Esophagus (tissue), 2 donors: ENCODE results near the gene IL21R. TPM values are rescaled to one million over a fixed set of nuclear protein-coding genes. Genes with fewer than 3 reads are reported as not detected.

Experiments
- H3K27ac ChIP-seq, 2 donors: one replicate each; pipeline ENCODE4 v1.5.1; 2013; ENCODE audit warnings: low read depth in 2 of 2, mild to moderate bottlenecking in 2 of 2, inconsistent platforms in 1 of 2, low read length in 1 of 2, moderate library complexity in 1 of 2
- H3K27me3 ChIP-seq, 2 donors: one replicate each; pipeline ENCODE4 v1.6.1; 2013; ENCODE audit warnings: low read length in 2 of 2, control low read depth in 1 of 2, mild to moderate bottlenecking in 1 of 2; ENCODE audit not compliant: insufficient read depth in 2 of 2, control insufficient read depth in 1 of 2
- H3K36me3 ChIP-seq, 2 donors: one replicate each; pipeline ENCODE4 v1.6.1; 2013; ENCODE audit warnings: low read length in 1 of 2; ENCODE audit not compliant: control insufficient read depth in 2 of 2, insufficient read depth in 2 of 2
- H3K4me1 ChIP-seq, 2 donors: one replicate each; pipeline ENCODE4 v1.6.1; 2013; ENCODE audit warnings: low read length in 1 of 2; ENCODE audit not compliant: control insufficient read depth in 2 of 2, insufficient read depth in 2 of 2
- H3K4me3 ChIP-seq, 2 donors: one replicate each; pipeline ENCODE4 v1.5.1; 2013; ENCODE audit warnings: low read length in 2 of 2, mild to moderate bottlenecking in 2 of 2, low read depth in 1 of 2, moderate library complexity in 1 of 2
- H3K9me3 ChIP-seq, 2 donors: one replicate each; pipeline ENCODE4 v1.6.1; 2013; ENCODE audit warnings: mild to moderate bottlenecking in 2 of 2, low read depth in 1 of 2, low read length in 1 of 2, moderate library complexity in 1 of 2; ENCODE audit not compliant: control insufficient read depth in 2 of 2, insufficient read depth in 1 of 2
- WGBS, 2 donors: extraction: QIAGEN DNeasy Blood & Tissue Kit; methylation state at CpG; one replicate each; pipeline ENCODE4 v1.1.7; 2013; 5-methylcytosine and 5-hydroxymethylcytosine counted together
- polyA plus RNA-seq, 2 donors: library from polyadenylated mRNA; stranded (reverse); fragments of 200-250 nt; gene quantifications; one replicate each; pipeline ENCODE4 v1.2.3, GENCODE V29; 2013
- donor health status: healthy with polysubstance abuse.
- donor health status: Bipolar disorder and iron deficiency.

The IL21R gene
- polyA plus RNA-seq, 2 donors: 0.19 to 0.24 TPM

DNA sequence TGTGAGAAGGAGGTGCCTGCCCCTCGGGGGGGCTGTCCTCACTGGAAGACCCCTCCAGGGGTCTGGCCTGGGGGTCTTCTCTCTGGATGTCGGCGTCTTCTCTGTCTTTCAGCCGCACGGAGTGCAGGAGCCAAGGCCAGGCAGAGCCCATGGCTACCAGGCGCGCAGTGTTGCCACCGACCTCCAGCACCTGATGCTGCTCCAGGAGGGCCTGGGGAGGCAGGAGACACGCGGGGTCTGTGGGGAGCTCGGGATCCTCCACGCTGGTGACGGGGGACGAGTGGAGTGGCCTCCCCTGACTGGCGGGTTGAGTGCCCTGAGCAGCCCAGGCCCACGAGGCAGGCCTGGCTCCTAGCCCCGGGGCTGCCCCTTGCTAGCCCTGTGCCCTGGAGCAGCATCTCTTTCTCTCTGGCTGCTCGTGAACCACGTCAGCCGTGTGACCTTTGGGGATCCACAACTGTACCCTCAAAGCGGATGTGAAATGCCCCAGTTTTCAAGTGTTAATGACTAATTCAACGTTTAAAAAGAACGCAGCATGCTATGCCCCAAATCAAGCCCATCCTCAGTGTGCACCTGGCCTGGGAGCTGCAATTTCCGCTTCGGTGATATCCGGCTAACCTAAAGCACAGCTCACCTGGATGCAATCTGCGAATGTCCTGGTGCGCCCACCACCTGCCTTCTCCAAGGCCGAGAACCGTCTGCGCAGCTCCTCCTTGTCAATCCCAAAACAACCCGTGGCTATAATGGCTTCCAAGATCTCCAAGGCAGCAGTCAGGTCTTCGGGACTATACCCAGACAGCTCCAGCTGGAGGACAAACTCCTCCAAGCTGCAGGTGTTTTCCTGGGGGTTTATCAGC is 62.9 kb downstream of the IL21R start:
- no peak overlapping the region for H3K27ac ChIP-seq
- no peak overlapping the region for H3K4me3 ChIP-seq
- peaks cover 34 to 73% of the 10 kb centered on the region in 2 donors for H3K36me3 ChIP-seq
- H3K27me3 ChIP-seq: no peaks in the 10 kb centered on the region
- peaks cover 0 to 18% of the 10 kb centered on the region in 2 donors for H3K4me1 ChIP-seq
- H3K9me3 ChIP-seq: no peaks in the 10 kb centered on the region
- 86 to 91% methylated on average over 33 of the region's 33 CpGs for WGBS, 2 donors

DNA sequence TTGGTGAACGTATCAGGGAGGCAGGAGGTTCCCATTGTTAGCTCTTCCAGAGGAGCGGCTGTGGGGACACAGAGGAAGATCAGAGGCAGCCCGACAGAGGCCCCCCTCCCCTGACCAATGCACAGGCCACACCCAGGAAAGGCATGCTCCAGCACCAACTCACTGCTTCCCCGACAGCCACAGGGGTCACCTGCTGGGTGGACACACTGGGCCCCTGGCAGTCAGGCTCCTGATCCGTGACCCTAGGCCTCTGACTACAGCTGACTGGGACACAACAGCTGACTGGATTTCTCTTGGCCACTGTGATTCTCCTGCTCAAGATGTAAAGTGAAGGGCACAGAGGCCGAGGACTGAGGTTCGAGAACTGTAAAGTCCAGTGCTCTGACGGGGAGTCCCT is 63.5 kb downstream of the IL21R start:
- no peak overlapping the region for H3K4me3 ChIP-seq
- peaks cover 41 to 75% of the 10 kb centered on the region in 2 donors for H3K36me3 ChIP-seq
- H3K9me3 ChIP-seq: no peaks in the 10 kb centered on the region
- peaks cover 0 to 14% of the 10 kb centered on the region in 2 donors for H3K4me1 ChIP-seq
- H3K27ac ChIP-seq: no peak overlapping the region
- no peaks in the 10 kb centered on the region for H3K27me3 ChIP-seq
- 73 to 77% methylated on average over 8 of the region's 8 CpGs for WGBS, 2 donors

DNA sequence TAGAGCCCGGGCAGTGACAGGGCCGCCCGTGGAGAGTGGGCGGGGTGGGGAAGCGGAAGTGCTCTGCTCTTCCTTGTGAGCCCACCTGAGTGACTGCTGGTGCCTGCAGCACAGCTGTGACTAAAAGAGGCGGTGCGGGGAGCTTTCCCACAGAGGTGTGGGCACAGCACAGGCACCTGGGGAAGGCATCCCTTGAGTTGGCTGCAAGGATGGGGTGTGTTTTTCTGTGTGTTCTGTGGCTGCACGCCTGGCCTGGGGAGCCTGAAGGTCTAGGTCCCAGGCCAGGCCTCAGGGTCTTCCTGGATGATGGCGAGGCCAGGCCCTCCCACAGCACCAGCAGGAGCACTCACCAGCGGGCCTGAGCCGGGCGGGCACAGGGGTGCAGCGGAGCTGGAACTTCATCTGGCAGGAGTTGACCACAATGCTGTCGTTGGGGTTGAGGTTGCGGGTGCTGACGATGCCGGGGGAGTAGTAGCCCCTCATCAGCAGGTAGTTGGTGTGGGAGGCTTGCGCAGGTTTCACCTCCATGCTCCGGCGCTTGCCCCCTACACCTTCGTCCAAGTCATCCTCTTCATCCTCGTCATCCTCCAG is 67.1 kb downstream of the IL21R start:
- no peak overlapping the region for H3K27ac ChIP-seq
- H3K4me1 ChIP-seq: no peaks in the 10 kb centered on the region
- peaks cover 50 to 75% of the 10 kb centered on the region in 2 donors for H3K36me3 ChIP-seq
- H3K9me3 ChIP-seq: no peaks in the 10 kb centered on the region
- whole genome bisulfite sequencing, 2 donors: 96 to 97% methylated on average over 22 of the region's 22 CpGs
- no peaks in the 10 kb centered on the region for H3K27me3 ChIP-seq
- no peak overlapping the region for H3K4me3 ChIP-seq

DNA sequence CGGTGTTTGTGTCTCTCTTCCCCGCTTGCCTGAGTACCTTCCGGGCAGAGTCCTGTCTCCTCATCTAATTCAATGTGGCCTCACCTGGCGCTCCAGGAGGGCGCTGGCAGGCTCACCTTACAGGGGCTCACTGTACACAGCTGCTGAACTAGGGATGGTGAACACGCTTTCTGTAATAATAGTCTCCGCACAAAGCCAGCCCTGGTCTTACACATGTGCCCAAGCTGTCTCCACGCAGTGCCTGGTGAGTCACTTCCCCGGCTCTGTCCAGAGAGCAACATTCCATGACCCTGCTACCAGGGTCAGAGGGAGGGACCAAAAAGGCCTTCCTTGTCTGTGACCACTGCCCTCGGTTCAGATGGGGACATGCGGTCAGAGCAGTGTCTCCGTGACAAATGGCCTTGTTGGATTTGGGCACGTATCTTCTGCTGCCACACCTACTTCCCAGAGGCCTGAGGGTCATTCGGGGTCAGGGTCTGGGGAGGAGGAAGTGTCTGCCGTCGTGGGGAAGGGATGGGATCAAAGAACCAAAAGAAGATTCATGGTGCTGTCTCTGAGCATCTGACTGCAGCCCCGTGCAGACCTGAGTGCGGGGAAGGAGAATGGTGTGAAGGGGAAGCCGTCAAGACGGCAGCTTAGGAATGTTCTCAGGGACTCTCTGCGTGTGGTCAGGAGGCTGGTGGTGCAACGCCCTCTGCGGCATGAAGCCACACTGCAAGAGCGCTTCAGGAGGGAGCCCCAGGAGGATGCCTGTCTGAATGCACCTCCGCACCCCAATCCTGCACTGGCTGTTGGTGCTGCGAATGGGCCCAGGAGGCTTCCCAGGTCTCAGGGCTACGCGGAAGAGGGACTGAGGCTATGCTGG is 68.8 kb downstream of the IL21R start:
- Histone ChIP-seq H3K9me3 (no peaks in the 10 kb centered on the region), H3K4me3 (no peak overlapping the region), H3K4me1 (no peaks in the 10 kb centered on the region), H3K27ac (no peak overlapping the region), H3K36me3 (peaks cover 41 to 74% of the 10 kb centered on the region in 2 donors), H3K27me3 (no peaks in the 10 kb centered on the region)
- 77 to 80% methylated on average over 28 of the region's 28 CpGs for WGBS, 2 donors

DNA sequence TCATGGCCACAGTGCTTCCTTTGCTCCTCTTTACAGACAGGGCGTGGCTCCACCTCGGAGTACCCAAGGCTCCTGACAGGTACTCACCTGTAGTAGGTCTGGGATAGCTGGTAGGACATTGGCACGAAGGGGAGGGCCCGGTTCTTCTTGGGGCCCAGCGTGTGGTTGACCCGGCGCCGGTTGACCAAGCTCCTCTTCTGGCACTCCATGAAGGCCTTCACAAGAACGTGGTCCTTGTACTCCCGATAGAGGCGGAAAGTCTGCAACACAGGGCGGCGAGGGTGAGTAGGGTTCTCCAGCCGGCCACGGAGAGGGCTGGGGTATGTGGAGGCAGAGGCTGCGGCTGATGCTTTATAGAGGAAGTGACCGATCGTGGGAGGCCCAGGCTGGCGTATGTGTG is 69.7 kb downstream of the IL21R start:
- 94 to 95% methylated on average over 19 of the region's 19 CpGs for WGBS, 2 donors
- H3K9me3 ChIP-seq: no peaks in the 10 kb centered on the region
- H3K27me3 ChIP-seq: no peaks in the 10 kb centered on the region
- H3K4me1 ChIP-seq: no peaks in the 10 kb centered on the region
- H3K4me3 ChIP-seq: no peak overlapping the region
- peaks cover 40 to 75% of the 10 kb centered on the region in 2 donors for H3K36me3 ChIP-seq
- no peak overlapping the region for H3K27ac ChIP-seq

DNA sequence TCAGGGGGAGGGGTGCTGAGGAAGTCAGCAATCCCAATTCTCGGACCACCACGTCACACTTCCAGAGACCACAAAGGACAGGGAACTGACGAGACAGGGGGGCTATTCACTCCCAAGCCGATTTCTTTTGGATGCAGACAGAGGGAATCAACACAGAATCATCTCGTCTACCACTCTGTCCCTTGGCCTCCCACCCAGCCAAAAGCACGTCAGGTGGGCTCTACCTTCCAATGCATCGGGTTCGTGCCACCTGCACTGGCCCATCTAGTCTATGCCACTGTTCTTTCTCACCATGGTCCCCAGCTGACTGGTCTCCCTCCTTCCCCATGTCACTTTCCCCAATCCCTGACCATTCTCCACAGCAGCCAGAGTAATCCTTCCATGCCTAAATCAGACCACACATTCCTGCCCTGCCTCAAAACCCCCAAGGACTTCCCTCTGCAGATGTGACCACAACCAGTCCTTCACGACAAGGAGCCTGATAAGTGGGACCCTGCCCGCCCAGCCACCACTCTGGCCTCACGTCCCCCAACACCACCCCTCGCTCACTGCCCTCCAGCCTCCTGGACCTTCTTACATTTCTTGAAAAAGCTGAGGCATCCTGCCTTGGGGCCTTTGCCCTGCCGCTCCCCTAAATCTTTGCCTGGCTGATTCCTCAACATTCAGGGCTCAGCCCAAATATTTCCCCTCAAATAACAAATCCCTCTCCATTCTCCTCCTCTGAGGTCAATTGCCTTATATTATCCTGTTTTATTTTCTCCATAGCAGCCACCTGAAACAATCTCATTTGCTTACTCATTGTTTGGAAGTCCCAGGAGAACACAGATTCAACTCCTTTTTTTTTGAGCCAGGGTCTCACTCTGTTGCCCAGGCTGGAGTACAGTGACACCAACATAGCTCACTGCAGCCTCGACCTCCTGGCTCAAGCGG is 70.4 kb downstream of the IL21R start:
- H3K36me3 ChIP-seq: peaks cover 40 to 75% of the 10 kb centered on the region in 2 donors
- H3K4me3 ChIP-seq: no peak overlapping the region
- H3K27me3 ChIP-seq: no peaks in the 10 kb centered on the region
- H3K4me1 ChIP-seq: no peaks in the 10 kb centered on the region
- no peak overlapping the region for H3K27ac ChIP-seq
- 94 to 95% methylated on average over 15 of the region's 15 CpGs for WGBS, 2 donors
- no peaks in the 10 kb centered on the region for H3K9me3 ChIP-seq

DNA sequence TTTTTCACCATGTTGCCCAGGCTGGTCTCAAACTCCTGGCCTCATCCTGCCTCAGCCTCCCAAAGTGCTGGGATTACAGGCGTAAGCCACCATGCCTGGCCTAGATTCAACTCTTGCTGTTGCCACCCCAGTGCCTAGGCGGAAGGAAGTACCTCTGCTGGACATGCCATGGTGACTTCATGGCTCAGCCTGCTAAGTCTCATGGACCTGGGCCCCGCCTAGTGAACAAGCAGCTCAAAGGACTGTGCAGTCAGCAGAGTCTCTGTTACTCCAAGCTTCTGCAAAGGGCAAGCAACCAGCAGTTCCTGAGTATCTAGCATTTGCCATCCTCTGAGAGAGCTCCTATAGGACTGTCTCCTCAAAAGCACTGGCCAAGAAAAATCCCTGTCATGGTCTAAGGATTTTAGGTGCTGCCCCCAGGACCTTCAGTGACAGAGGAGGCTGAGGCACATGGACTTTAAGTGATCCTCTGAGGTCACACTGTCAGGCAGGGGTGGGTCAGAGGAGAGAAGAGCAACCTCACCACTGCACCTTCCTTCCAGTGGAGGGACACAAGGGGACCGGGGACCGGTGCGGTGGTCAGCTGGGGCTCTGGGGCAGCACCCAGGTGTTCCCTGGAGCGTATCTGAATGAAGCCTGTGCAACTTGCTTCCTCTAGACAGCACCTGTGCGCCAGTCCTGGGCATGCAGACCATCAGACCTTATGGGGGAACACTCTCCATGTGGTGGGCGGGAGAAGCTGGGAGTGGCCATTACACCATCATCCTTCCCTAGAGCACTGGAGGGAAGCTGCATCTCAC is 71.3 kb downstream of the IL21R start:
- no peak overlapping the region for H3K4me3 ChIP-seq
- no peaks in the 10 kb centered on the region for H3K27me3 ChIP-seq
- H3K4me1 ChIP-seq: no peaks in the 10 kb centered on the region
- H3K9me3 ChIP-seq: no peaks in the 10 kb centered on the region
- WGBS, 2 donors: 94 to 96% methylated on average over 9 of the region's 9 CpGs
- peaks cover 42 to 82% of the 10 kb centered on the region in 2 donors for H3K36me3 ChIP-seq
- no peak overlapping the region for H3K27ac ChIP-seq

DNA sequence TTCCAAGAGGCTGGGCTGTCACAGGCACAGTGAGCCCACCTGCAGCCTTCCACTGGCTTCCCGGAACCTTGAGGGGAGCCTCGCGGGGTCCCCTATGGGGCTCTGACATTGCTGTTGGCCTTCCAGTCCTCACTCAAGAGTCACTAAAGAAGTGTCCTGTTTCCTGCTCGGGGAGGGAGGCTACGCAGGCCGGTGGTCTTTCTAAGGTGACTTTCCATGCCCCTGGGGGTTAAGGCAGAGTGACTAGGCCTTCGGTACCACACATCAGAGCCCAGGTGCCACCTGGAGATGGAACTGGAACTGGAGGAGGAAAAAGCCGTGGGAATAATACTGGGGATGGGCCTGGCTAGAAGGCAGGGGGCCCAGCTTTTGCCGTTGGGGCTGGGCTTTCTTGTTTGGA is 72.1 kb downstream of the IL21R start:
- Histone ChIP-seq H3K27ac (no peak overlapping the region), H3K9me3 (no peaks in the 10 kb centered on the region), H3K36me3 (peaks cover 37 to 80% of the 10 kb centered on the region in 2 donors), H3K4me3 (no peak overlapping the region), H3K4me1 (no peaks in the 10 kb centered on the region), H3K27me3 (no peaks in the 10 kb centered on the region)
- WGBS, 2 donors: 94 to 97% methylated on average over 9 of the region's 9 CpGs
